Gastrocnemius medialis (tissue), 4 donors: ENCODE data around the gene CXXC4. TPM values are rescaled to one million over a fixed set of nuclear protein-coding genes. Genes with fewer than 3 reads are reported as not detected.

Source experiments
- ATAC-seq, 2 donors: fragments of 150-250 bp; one replicate each; pipeline ENCODE4 v1.9.1; 2016
- DNase-seq, 2 donors: peaks; one replicate each; pipeline ENCODE4 v3.0.0-alpha.2; 2019
- H3K27ac ChIP-seq, 4 donors: fragments of 200-600 bp; sonication (generic); 1 replicate in 1 of 4; 2 replicates in 3 of 4; pipeline ENCODE4 v1.5.1; 2016 to 2018; ENCODE audit warnings: mild to moderate bottlenecking in 2 of 4, moderate library complexity in 1 of 4
- H3K27me3 ChIP-seq, 3 donors: fragments of 200-600 bp; sonication (generic) in 2 of 3; 1 replicate in 1 of 3; 2 replicates in 2 of 3; pipeline versions ENCODE4 v1.5.1 to v1.6.0; 2016 to 2019; ENCODE audit warnings: mild to moderate bottlenecking in 1 of 3, moderate library complexity in 1 of 3
- H3K36me3 ChIP-seq, 2 donors: fragments of 200-600 bp; sonication (generic) in 1 of 2; one replicate each; pipeline ENCODE4 v1.5.1; 2017 to 2018
- H3K4me1 ChIP-seq, 2 donors: fragments of 200-600 bp; sonication (generic) in 1 of 2; one replicate each; pipeline ENCODE4 v1.5.1; 2016 to 2017; ENCODE audit warnings: mild to moderate bottlenecking in 2 of 2
- H3K4me3 ChIP-seq, 4 donors: fragments of 200-600 bp; sonication (generic) in 3 of 4; 1 replicate in 1 of 4; 2 replicates in 3 of 4; pipeline ENCODE4 v1.5.1; 2016 to 2019; ENCODE audit warnings: mild to moderate bottlenecking in 2 of 4
- H3K9me3 ChIP-seq, 3 donors: fragments of 200-600 bp; sonication (generic) in 2 of 3; 1 replicate in 1 of 3; 2 replicates in 2 of 3; pipeline ENCODE4 v1.5.1; 2016 to 2019
- CTCF ChIP-seq, 5 experiments: fragments of 450-650 bp in 3 of 5; fragments of 200-600 bp in 2 of 5; sonication (generic) in 2 of 5; IDR thresholded peaks in 4 of 5; conservative IDR thresholded peaks in 1 of 5; 1 replicate in 4 of 5; 2 replicates in 1 of 5; pipeline ENCODE4 v1.5.1; 2016 to 2019; ENCODE audit warnings: antibody characterized with exemption in 5 of 5, mild to moderate bottlenecking in 3 of 5, moderate library complexity in 3 of 5
- POLR2A ChIP-seq, 2 donors: fragments of 450-650 bp; IDR thresholded peaks; one replicate each; pipeline ENCODE4 v1.6.1; 2017; ENCODE audit warnings: antibody characterized with exemption in 2 of 2, mild to moderate bottlenecking in 2 of 2, moderate library complexity in 2 of 2
- in situ Hi-C, 4 donors: fragments of 200-750 bp; cut with MboI; loops; one replicate each; pipeline versions ENCODE4 v1.15.0 to v1.8.0; 2017; ENCODE audit warnings: low sequenced_read_pairs in 4 of 4
- intact Hi-C: fragments of 100-400 bp; cut with DNase I; formaldehyde crosslinking; loops from one replicate; pipeline ENCODE4 v1.15.1; 2023; ENCODE audit warnings: low total_unique reads
- total RNA-seq, 4 donors: library from RNA; depleted of rRNA; stranded (reverse); fragments of >200 nt; gene quantifications; one replicate each; pipeline versions ENCODE4 v1.1.0 to v1.2.3, GENCODE V29; 2016

CXXC4 gene
- total RNA-seq, 4 donors from 2014 or later, result 0.17 to 0.36 (median 0.24) TPM; not detected in 1

DNA sequence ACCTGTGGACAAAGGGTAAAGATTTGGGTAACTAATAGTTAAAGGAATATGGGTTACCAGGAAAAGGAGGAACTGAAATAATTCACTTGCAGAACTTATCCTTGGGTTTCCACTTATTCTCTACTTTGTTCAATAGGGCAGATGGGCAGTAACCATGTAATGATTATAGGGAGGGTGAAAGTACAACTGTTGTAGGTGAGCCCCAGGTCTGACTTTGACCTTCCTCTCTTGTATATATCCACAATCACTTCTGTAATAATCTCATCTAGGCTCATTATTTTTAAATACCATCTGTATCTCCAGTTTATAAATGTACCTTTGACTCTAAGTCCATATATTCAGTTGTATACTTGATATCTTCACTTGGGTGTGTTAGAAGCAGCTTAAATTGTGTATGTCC is 32.1 kb downstream of the CXXC4 start:
- in situ Hi-C loops, result no loop called here
- Histone ChIP-seq H3K4me1 (no peaks in the 10 kb centered on the region), H3K27ac (no peak overlapping the region), H3K27me3 (no peaks in the 10 kb centered on the region), H3K4me3 (no peak overlapping the region), H3K36me3 (no peaks in the 10 kb centered on the region), H3K9me3 (no peaks in the 10 kb centered on the region)
- DNase-seq (no peak), ATAC-seq (no peak)
- TF ChIP-seq CTCF (IDR thresholded peaks at IDR 0.05 in 4 of 5, conservative IDR thresholded peaks at IDR 0.05 in 1 of 5) (no peak), POLR2A (IDR thresholded peaks at IDR 0.05) (no peak)
- intact Hi-C loops, result no loop called here

DNA sequence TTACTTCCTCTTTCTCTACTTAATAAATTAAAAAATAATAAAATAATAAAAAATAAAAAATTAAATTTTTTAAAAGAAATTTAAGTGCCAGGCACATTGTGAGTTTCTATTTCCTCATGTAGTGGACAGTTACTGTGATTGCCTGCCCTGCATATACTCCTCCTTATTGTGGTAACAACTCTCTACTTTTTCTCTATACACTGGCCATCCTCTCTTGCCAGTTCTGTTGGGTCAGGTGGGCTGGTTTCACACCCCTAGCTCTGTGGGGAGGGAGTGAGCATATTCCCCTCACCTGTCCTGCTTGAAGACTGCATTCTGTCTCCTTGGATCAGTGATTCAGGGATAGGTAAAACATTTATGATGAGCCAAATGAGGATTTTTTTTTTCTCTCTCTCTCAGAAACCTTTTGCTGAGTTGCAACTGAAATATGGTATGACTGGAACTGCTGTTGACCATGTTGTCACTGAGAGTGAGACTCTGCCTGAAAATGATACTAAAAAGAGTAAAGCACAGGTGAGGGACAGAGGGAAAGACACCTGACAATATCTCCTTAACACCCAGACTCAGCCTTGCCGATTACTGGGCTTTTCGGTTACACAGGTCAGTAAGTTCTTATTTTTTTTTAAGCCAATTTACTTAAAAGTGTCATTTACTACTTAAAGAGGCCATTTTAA is 37.2 kb downstream of the CXXC4 start:
- intact Hi-C loops, result no loop called here

DNA sequence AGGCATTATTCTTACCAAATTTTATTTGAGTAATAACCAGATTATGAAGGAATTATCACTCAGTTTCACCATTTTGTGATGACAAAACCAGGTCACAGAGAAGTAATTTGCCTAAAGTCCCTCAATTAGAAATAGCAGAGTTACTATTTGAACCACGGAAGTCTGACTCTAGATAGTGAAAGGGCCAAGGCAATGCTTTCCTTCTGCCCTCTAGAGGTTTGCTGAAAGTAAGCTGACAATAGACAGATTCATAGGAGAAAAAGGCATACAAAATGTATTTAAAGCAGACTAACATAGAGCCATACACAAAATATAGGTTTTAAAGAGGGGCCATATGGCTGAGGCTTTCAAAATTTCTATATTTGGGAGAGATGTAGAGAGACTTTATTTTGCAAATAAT is 43.1 kb downstream of the CXXC4 start:
- DNase-seq (no peak), ATAC-seq (no peak)
- intact Hi-C loops (no loop called here), in situ Hi-C loops (no loop called here)
- H3K36me3 ChIP-seq, result no peaks in the 10 kb centered on the region
- H3K27ac ChIP-seq, result no peak overlapping the region
- H3K4me3 ChIP-seq, result no peak overlapping the region
- no peak for TF ChIP-seq CTCF (IDR thresholded peaks at IDR 0.05 in 4 of 5, conservative IDR thresholded peaks at IDR 0.05 in 1 of 5)
- no peak for TF ChIP-seq POLR2A (IDR thresholded peaks at IDR 0.05)
- H3K4me1 ChIP-seq, result no peaks in the 10 kb centered on the region
- H3K27me3 ChIP-seq, result no peaks in the 10 kb centered on the region
- H3K9me3 ChIP-seq, result no peaks in the 10 kb centered on the region

More for the DNA sequence above, 37.2 kb downstream of the CXXC4 start:
- TF ChIP-seq POLR2A (IDR thresholded peaks at IDR 0.05), result no peak
- no peak for TF ChIP-seq CTCF (IDR thresholded peaks at IDR 0.05 in 4 of 5, conservative IDR thresholded peaks at IDR 0.05 in 1 of 5)
- no peak for ATAC-seq
- Histone ChIP-seq H3K27me3 (no peaks in the 10 kb centered on the region), H3K4me3 (no peak overlapping the region), H3K9me3 (no peaks in the 10 kb centered on the region), H3K36me3 (no peaks in the 10 kb centered on the region), H3K4me1 (no peaks in the 10 kb centered on the region), H3K27ac (no peak overlapping the region)
- no peak for DNase-seq
- in situ Hi-C loops, result no loop called here

GRCh38 chr4:104449537-104449936 is 45.2 kb downstream of the CXXC4 start:
- no peaks in the 10 kb centered on the region for H3K36me3 ChIP-seq
- H3K4me3 ChIP-seq, result no peak overlapping the region
- in situ Hi-C loops, result no loop called here
- no peaks in the 10 kb centered on the region for H3K27me3 ChIP-seq
- TF ChIP-seq CTCF (IDR thresholded peaks at IDR 0.05 in 4 of 5, conservative IDR thresholded peaks at IDR 0.05 in 1 of 5), result no peak
- no peak for TF ChIP-seq POLR2A (IDR thresholded peaks at IDR 0.05)
- ATAC-seq (no peak), DNase-seq (no peak)
- no peaks in the 10 kb centered on the region for H3K4me1 ChIP-seq
- H3K9me3 ChIP-seq, result no peaks in the 10 kb centered on the region
- intact Hi-C loops, result no loop called here
- no peak overlapping the region for H3K27ac ChIP-seq

DNA sequence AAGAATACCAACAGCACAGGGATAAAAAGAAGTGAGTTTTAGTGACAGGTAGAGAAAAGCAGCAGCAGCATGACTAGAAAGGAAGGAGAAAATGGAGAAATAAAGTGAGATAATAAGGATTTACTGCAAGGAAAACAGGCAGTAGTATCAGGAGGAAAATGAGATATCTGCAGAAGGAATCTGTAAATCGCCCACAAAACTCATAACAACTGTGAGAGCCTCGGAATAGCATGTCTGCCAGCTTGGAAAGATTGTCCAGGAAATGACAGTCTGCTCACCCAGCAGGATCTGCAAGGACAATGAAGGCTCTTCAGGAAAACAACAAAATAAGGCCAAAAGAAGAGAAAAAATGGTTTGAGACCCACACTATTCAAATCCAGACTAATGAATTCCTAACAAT is 47.4 kb downstream of the CXXC4 start:
- in situ Hi-C loops (no loop called here), intact Hi-C loops (no loop called here)
- Histone ChIP-seq H3K36me3 (no peaks in the 10 kb centered on the region), H3K4me3 (no peak overlapping the region), H3K27ac (no peak overlapping the region), H3K4me1 (no peaks in the 10 kb centered on the region), H3K27me3 (no peaks in the 10 kb centered on the region), H3K9me3 (no peaks in the 10 kb centered on the region)
- TF ChIP-seq CTCF (IDR thresholded peaks at IDR 0.05 in 4 of 5, conservative IDR thresholded peaks at IDR 0.05 in 1 of 5), result no peak
- TF ChIP-seq POLR2A (IDR thresholded peaks at IDR 0.05), result no peak
- DNase-seq, result no peak
- ATAC-seq, result no peak
